HFF-Myc (cell line): ENCODE results near the gene LAMA4.

Source experiments
- DNase-seq: peaks from one replicate; pipeline ENCODE4 v3.0.0-alpha.2; 2011; ENCODE audit warnings: low read depth; ENCODE audit errors: extremely low read depth
- H3K4me3 ChIP-seq: replicated peaks from 2 replicates; pipeline ENCODE4 v1.5.1; 2011; ENCODE audit warnings: low read depth, mild to moderate bottlenecking, control low read depth, low read length
- CTCF ChIP-seq: IDR thresholded peaks from 2 replicates; pipeline ENCODE4 v1.5.1; 2012; ENCODE audit warnings: mild to moderate bottlenecking, low read depth, low read length, control low read depth; ENCODE audit errors: missing control alignments

LAMA4 gene

GRCh38 chr6:112223070-112223861 is 31.1 kb downstream of the LAMA4 start:
- no peak for TF ChIP-seq CTCF
- no peak overlapping the region for H3K4me3 ChIP-seq
- peak; percentile 85 for DNase-seq

GRCh38 chr6:112221981-112222852 is 32.1 kb downstream of the LAMA4 start:
- no peak for TF ChIP-seq CTCF
- no peak for DNase-seq

GRCh38 chr6:112221561-112221960 is 32.8 kb downstream of the LAMA4 start:
- no peak for TF ChIP-seq CTCF
- no peak overlapping the region for H3K4me3 ChIP-seq
- no peak for DNase-seq

More at GRCh38 chr6:112221981-112222852, 32.1 kb downstream of the LAMA4 start:
- H3K4me3 ChIP-seq = no peak overlapping the region

- no peak overlapping the region for H3K4me3 ChIP-seq
- TF ChIP-seq CTCF = no peak
- DNase-seq = no peak
Observed at GRCh38 chr6:112218563-112218962, 35.8 kb downstream of the LAMA4 start.

GRCh38 chr6:112216662-112217551 is 37.5 kb downstream of the LAMA4 start:
- DNase-seq = no peak
- no peak for TF ChIP-seq CTCF
- H3K4me3 ChIP-seq = no peak overlapping the region
